ENCODE data around the gene SLC17A5.
"Not testable (repeated sequence)": the region's sequence is repeated elsewhere in the genome, so short reads cannot be mapped to it uniquely, and the experiment has no call there.

DNA sequence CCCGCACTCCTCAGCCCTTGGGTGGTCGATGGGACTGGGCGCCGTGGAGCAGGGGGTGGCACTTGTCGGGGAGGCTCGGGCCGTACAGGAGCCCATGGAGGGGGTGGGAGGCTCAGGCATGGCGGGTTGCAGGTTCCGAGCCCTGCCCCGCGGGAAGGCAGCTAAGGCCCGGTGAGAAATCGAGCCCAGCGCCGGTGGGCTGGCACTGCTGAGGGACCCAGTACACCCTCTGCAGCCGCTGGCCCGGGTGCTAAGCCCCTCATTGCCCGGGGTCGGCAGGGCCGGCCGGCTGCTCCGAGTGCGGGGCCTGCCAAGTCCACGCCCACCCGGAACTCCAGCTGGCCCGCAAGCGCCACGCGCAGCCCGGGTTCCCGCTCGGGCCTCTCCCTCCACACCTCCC lies 81.3 kb downstream of the SLC17A5 start:
- not testable (repeated sequence) for TF ChIP-seq CTCF (conservative IDR thresholded peaks at IDR 0.05); EZH2 (IDR thresholded peaks at IDR 0.05; ENCODE audit: low read depth)
